A549 (cell line): ENCODE measurements around the gene SNX25. TPM values are rescaled to one million over a fixed set of nuclear protein-coding genes. Genes with fewer than 3 reads are reported as not detected.

Source experiments
- ATAC-seq, 2 experiments: fragments of 200-7000 bp in 1 of 2; fragments of >200 bp in 1 of 2; cut with Nextera tagmentation in 1 of 2; cut with Tn5 transposase in 1 of 2; 3 replicates each; pipeline versions ENCODE4 v1.8.0 to v1.9.1; 2018 to 2020; ENCODE audit warnings: mild to moderate bottlenecking in 1 of 2, moderate library complexity in 1 of 2
- CTCF ChIA-PET: fragments of 300-600 bp; sonication (Branson Sonifier 250); formaldehyde crosslinking; extraction: SDS; loops from one replicate; lab custom pipeline; 2021; ENCODE audit warnings: antibody characterized with exemption, inconsistent platforms; lab: Yijun Ruan, JAX
- POLR2A ChIA-PET: fragments of 350-600 bp; formaldehyde crosslinking; extraction: SDS; loops from one replicate; lab custom pipeline; 2021; ENCODE audit warnings: antibody characterized with exemption, inconsistent platforms; lab: Yijun Ruan, JAX
- DNase-seq, 2 experiments: peaks; one replicate each; pipeline versions ENCODE4 v3.0.0 to v3.0.0-alpha.2; 2011 to 2016; ENCODE audit warnings: low read depth in 1 of 2, low spot score in 1 of 2
- FAIRE-seq: peaks from 2 replicates; lab custom pipeline; 2011; peaks lifted over from hg19 to GRCh38; lab: Jason Lieb, UNC
- H3K27ac ChIP-seq, 2 experiments: fragments of >200 bp; sonication (Bioruptor Twin); formaldehyde crosslinking; 3 replicates each; pipeline ENCODE4 v1.5.1; 2016 to 2017
- H3K4me1 ChIP-seq: fragments of >200 bp; sonication (Bioruptor Twin); formaldehyde crosslinking; 3 replicates; pipeline ENCODE4 v1.6.1; 2016
- H3K4me2 ChIP-seq: fragments of >200 bp; sonication (Bioruptor Twin); formaldehyde crosslinking; 3 replicates; pipeline ENCODE4 v1.6.1; 2016
- H3K4me3 ChIP-seq: fragments of >200 bp; sonication (Bioruptor Twin); formaldehyde crosslinking; 3 replicates; pipeline ENCODE4 v1.5.1; 2016
- H3K9me3 ChIP-seq: fragments of >200 bp; sonication (Bioruptor Twin); formaldehyde crosslinking; 3 replicates; pipeline ENCODE4 v1.6.1; 2016
- BHLHE40 ChIP-seq: IDR thresholded peaks from 2 replicates; pipeline ENCODE4 v1.6.1; 2012; ENCODE audit warnings: low read depth, low read length, inconsistent platforms
- CBX8 ChIP-seq: fragments of 200-600 bp; sonication (generic); IDR thresholded peaks from 2 replicates; pipeline ENCODE4 v1.6.1; 2016
- CHD2 ChIP-seq: fragments of 150-350 bp; IDR thresholded peaks from 2 replicates; pipeline ENCODE4 v1.6.1; 2014; ENCODE audit warnings: low read length; ENCODE audit not compliant: partially characterized antibody
- CHD4 ChIP-seq: fragments of 200-600 bp; sonication (generic); IDR thresholded peaks from 2 replicates; pipeline ENCODE4 v1.6.1; 2016; ENCODE audit warnings: antibody characterized with exemption, mild to moderate bottlenecking, borderline replicate concordance
- EP300 ChIP-seq, 2 experiments: fragments of >200 bp; sonication (Bioruptor Twin); formaldehyde crosslinking; IDR thresholded peaks; 2 replicates in 1 of 2; 3 replicates in 1 of 2; pipeline ENCODE4 v1.6.1; 2016 to 2017
- FOSL2 ChIP-seq, 2 experiments: fragments of 450-650 bp in 1 of 2; fragments of >200 bp in 1 of 2; sonication (Bioruptor Twin) in 1 of 2; formaldehyde crosslinking; IDR thresholded peaks; 2 replicates each; pipeline versions ENCODE4 v1.5.0 to v1.6.1; 2016 to 2020; ENCODE audit warnings: mild to moderate bottlenecking in 1 of 2, moderate library complexity in 1 of 2
- FOXS1 ChIP-seq: fragments of 250-450 bp; sonication (Bioruptor Pico); IDR thresholded peaks from 2 replicates; pipeline ENCODE4 v1.5.0; 2020; ENCODE audit warnings: mild to moderate bottlenecking, moderate library complexity
- HDAC2 ChIP-seq: fragments of 200-600 bp; sonication (generic); IDR thresholded peaks from 2 replicates; pipeline ENCODE4 v1.6.1; 2016
- HEYL ChIP-seq: fragments of 250-450 bp; sonication (Bioruptor Pico); IDR thresholded peaks from 2 replicates; pipeline ENCODE4 v1.8.0; 2021; ENCODE audit warnings: mild to moderate bottlenecking, moderate library complexity
- JUNB ChIP-seq: fragments of >200 bp; sonication (Bioruptor Twin); formaldehyde crosslinking; IDR thresholded peaks from 2 replicates; pipeline ENCODE4 v1.6.1; 2016
- KDM1A ChIP-seq: fragments of 200-600 bp; sonication (generic); IDR thresholded peaks from 2 replicates; pipeline ENCODE4 v1.6.1; 2016; ENCODE audit warnings: low read depth, mild to moderate bottlenecking
- MYC ChIP-seq: IDR thresholded peaks from 2 replicates; pipeline ENCODE4 v1.6.1; 2012; ENCODE audit warnings: mild to moderate bottlenecking, inconsistent platforms, low read length, improper control_type of control experiment, borderline replicate concordance
- NPAS2 ChIP-seq: fragments of 250-450 bp; sonication (Bioruptor Pico); IDR thresholded peaks from 2 replicates; pipeline ENCODE4 v1.8.0; 2022; ENCODE audit warnings: mild to moderate bottlenecking, moderate library complexity, borderline replicate concordance
- POLR2A ChIP-seq: IDR thresholded peaks from 2 replicates; pipeline ENCODE4 v1.6.1; 2012; ENCODE audit warnings: mild to moderate bottlenecking, low read length
- REST ChIP-seq: fragments of 200-600 bp; sonication (generic); IDR thresholded peaks from 2 replicates; pipeline ENCODE4 v1.6.1; 2016; ENCODE audit warnings: antibody characterized with exemption, mild to moderate bottlenecking, moderate library complexity
- RFX5 ChIP-seq: fragments of 450-650 bp; IDR thresholded peaks from 2 replicates; pipeline ENCODE4 v1.7.1; 2014; ENCODE audit warnings: antibody characterized with exemption, mild to moderate bottlenecking, moderate library complexity
- RNF2 ChIP-seq: fragments of 200-600 bp; sonication (generic); IDR thresholded peaks from 2 replicates; pipeline ENCODE4 v1.6.1; 2016; ENCODE audit warnings: low read depth, mild to moderate bottlenecking, antibody characterized with exemption, moderate library complexity, borderline replicate concordance
- USF2 ChIP-seq: fragments of 450-650 bp; IDR thresholded peaks from 2 replicates; pipeline ENCODE4 v1.6.1; 2014; ENCODE audit warnings: antibody characterized with exemption
- ZC3H11A ChIP-seq: fragments of 450-650 bp; IDR thresholded peaks from 2 replicates; pipeline ENCODE4 v1.6.1; 2014; ENCODE audit warnings: antibody characterized with exemption, mild to moderate bottlenecking
- ZNF302 ChIP-seq: fragments of 250-450 bp; sonication (Bioruptor Pico); IDR thresholded peaks from 2 replicates; pipeline ENCODE4 v1.9.0; 2021; ENCODE audit warnings: inconsistent platforms, mild to moderate bottlenecking, moderate library complexity
- WGBS: methylation state at CpG from one replicate; pipeline ENCODE4 v1.1.6; 2017; ENCODE audit errors: missing lambda C conversion rate; 5-methylcytosine and 5-hydroxymethylcytosine counted together
- polyA plus RNA-seq, 4 experiments: library from polyadenylated mRNA; depleted of rRNA in 3 of 4; stranded (reverse); fragments of >200 nt; fragmentation: RNase III in 1 of 4; extraction: RNeasy Plus Mini Kit Qiagen cat#74134 plus additional on column Dnase treatment in 1 of 4; gene quantifications; 2 replicates in 3 of 4; 3 replicates in 1 of 4; pipeline ENCODE4 v1.2.3, GENCODE V29; 2011 to 2017
- TF ChIP-seq, protein P1 (sequence below): fragments of 250-450 bp; sonication (Bioruptor Pico); IDR thresholded peaks from 2 replicates; pipeline ENCODE4 v1.5.0; 2020; ENCODE audit warnings: low read depth, mild to moderate bottlenecking, moderate library complexity
- TF ChIP-seq, protein P2 (sequence below): fragments of >200 bp; sonication (Bioruptor Twin); formaldehyde crosslinking; IDR thresholded peaks from 2 replicates; pipeline ENCODE4 v1.6.1; 2016
- TF ChIP-seq, protein P3 (sequence below): fragments of 150-350 bp; IDR thresholded peaks from 2 replicates; pipeline ENCODE4 v1.6.1; 2014; ENCODE audit warnings: low read depth, mild to moderate bottlenecking, low read length
- TF ChIP-seq, protein P4 (sequence below): IDR thresholded peaks from 2 replicates; pipeline ENCODE4 v1.6.1; 2012

Gene SNX25
- polyA plus RNA-seq, 2 of the 4 experiments (the other 2 are of a cell fraction), result 10.1 to 13.0 TPM

GRCh38 chr4:185179488-185179887 lies 29.9 kb upstream of the SNX25 start:
- ChIA-PET POLR2A (no interaction called here), CTCF (no interaction called here)
- Histone ChIP-seq H3K27ac (no peak overlapping the region), H3K4me2 (no peak overlapping the region), H3K4me3 (no peak overlapping the region), H3K4me1 (peaks cover 4% of the 10 kb centered on the region; the same call in 1 of the 3 replicates), H3K9me3 (no peaks in the 10 kb centered on the region)
- DNase-seq (no peak), ATAC-seq (no peak), FAIRE-seq (no peak)
- WGBS, result 86% methylated on average over 3 of the region's 3 CpGs
- TF ChIP-seq USF2 (no peak), KDM1A (no peak), HEYL (no peak), ZNF302 (CRISPR knock-in tag) (no peak), JUNB (no peak), CBX8 (no peak), FOXS1 (CRISPR knock-in tag) (no peak), RNF2 (no peak), REST (no peak), HDAC2 (no peak), MYC (no peak), FOSL2 (IDR thresholded peaks at IDR 0.05) (no peak), FOSL2 (CRISPR knock-in tag; IDR thresholded peaks at IDR 0.05) (no peak), BHLHE40 (no peak)
- TF ChIP-seq, protein P1, sequence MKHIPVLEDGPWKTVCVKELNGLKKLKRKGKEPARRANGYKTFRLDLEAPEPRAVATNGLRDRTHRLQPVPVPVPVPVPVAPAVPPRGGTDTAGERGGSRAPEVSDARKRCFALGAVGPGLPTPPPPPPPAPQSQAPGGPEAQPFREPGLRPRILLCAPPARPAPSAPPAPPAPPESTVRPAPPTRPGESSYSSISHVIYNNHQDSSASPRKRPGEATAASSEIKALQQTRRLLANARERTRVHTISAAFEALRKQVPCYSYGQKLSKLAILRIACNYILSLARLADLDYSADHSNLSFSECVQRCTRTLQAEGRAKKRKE (CRISPR knock-in tag), result no peak
- TF ChIP-seq, protein P2, sequence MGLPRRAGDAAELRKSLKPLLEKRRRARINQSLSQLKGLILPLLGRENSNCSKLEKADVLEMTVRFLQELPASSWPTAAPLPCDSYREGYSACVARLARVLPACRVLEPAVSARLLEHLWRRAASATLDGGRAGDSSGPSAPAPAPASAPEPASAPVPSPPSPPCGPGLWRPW, result no peak
- TF ChIP-seq, protein P3, sequence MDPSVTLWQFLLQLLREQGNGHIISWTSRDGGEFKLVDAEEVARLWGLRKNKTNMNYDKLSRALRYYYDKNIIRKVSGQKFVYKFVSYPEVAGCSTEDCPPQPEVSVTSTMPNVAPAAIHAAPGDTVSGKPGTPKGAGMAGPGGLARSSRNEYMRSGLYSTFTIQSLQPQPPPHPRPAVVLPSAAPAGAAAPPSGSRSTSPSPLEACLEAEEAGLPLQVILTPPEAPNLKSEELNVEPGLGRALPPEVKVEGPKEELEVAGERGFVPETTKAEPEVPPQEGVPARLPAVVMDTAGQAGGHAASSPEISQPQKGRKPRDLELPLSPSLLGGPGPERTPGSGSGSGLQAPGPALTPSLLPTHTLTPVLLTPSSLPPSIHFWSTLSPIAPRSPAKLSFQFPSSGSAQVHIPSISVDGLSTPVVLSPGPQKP, result no peak
- TF ChIP-seq, protein P4, sequence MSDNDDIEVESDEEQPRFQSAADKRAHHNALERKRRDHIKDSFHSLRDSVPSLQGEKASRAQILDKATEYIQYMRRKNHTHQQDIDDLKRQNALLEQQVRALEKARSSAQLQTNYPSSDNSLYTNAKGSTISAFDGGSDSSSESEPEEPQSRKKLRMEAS, result no peak

DNA sequence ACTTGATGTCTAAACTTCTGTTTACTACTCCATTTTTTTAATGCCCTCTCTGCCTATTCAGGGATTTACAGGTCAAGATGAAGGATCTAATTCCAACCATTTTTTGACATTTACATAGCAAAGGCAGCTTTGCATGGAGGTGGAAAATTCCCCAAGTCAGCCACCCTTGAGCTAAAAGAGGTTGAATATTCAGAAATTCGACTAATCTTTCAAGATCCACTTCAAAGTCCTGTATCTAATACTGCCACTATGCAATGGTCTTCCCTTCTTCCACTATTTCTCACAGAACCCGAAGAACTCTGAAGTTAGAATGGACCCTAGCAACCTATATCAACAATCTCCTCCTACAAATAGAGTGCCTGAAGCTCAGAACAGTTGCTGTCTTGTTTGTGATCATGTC lies 27.2 kb upstream of the SNX25 start:
- peaks cover 4% of the 10 kb centered on the region; the same call in 1 of the 3 replicates for H3K4me1 ChIP-seq
- no peak overlapping the region for H3K4me2 ChIP-seq
- WGBS, result 69% methylated on average over 2 of the region's 2 CpGs
- no peaks in the 10 kb centered on the region for H3K9me3 ChIP-seq
- POLR2A ChIA-PET, result no interaction called here
- CTCF ChIA-PET, result interaction anchor here (0.6 to 2.7 kb wide), 5 partner anchors 8 to 48 kb away, joined by 3 to 25 read pairs (median 7); no protein-coding TSS in a partner anchor
- no peak for DNase-seq
- no peak for FAIRE-seq
- no peak overlapping the region for H3K27ac ChIP-seq
- no peak overlapping the region for H3K4me3 ChIP-seq
- TF ChIP-seq ZC3H11A (no peak), CHD4 (no peak), JUNB (no peak), CBX8 (no peak), FOSL2 (IDR thresholded peaks at IDR 0.05) (no peak), FOSL2 (CRISPR knock-in tag; IDR thresholded peaks at IDR 0.05) (no peak), RFX5 (no peak), CHD2 (no peak), EP300 (IDR thresholded peaks at IDR 0.05) (no peak), NPAS2 (no peak), RNF2 (no peak), POLR2A (no peak)
- TF ChIP-seq, protein P4, result no peak
- TF ChIP-seq, all 56 proteins: peak for 0
- ATAC-seq, result no peak
